B cell (primary cell): Measurements from ENCODE around the gene AP5B1.

Source experiments
- EZH2 ChIP-seq: IDR thresholded peaks from 2 replicates; pipeline ENCODE4 v1.6.1; 2012; ENCODE audit warnings: borderline replicate concordance, low read depth, mild to moderate bottlenecking, moderate library complexity, low read length; ENCODE audit not compliant: insufficient read depth, poor library complexity, severe bottlenecking
- TF ChIP-seq, protein P1 (sequence below): fragments of 200-600 bp; IDR thresholded peaks from one replicate; pipeline ENCODE4 v1.8.0; 2022; ENCODE audit warnings: antibody characterized with exemption, mild to moderate bottlenecking

DNA sequence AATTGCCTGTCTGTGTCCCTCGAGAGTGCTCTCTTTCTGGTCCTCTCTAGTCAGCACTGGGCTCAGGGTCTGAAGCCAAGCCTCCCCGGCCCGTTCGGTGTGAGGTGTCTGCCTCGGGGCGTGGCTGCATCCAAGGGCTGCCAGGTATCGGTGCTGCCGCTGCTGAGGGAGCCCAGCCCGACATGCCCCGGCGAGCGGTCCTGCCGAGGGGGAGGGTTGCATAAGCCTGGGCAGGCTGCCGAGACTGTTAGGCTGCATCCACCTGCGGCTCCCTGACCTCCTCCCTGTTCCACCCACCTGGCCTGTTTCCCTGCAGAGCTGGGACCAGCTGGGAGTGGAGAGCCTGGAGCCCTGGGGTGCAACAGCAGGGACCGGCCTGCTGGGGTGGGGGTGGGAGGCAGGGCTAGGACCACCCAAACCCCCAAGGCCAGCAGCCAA, 12.4 kb upstream of the AP5B1 start:
- TF ChIP-seq EZH2: no peak
- TF ChIP-seq, protein P1, sequence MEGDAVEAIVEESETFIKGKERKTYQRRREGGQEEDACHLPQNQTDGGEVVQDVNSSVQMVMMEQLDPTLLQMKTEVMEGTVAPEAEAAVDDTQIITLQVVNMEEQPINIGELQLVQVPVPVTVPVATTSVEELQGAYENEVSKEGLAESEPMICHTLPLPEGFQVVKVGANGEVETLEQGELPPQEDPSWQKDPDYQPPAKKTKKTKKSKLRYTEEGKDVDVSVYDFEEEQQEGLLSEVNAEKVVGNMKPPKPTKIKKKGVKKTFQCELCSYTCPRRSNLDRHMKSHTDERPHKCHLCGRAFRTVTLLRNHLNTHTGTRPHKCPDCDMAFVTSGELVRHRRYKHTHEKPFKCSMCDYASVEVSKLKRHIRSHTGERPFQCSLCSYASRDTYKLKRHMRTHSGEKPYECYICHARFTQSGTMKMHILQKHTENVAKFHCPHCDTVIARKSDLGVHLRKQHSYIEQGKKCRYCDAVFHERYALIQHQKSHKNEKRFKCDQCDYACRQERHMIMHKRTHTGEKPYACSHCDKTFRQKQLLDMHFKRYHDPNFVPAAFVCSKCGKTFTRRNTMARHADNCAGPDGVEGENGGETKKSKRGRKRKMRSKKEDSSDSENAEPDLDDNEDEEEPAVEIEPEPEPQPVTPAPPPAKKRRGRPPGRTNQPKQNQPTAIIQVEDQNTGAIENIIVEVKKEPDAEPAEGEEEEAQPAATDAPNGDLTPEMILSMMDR: no peak
